Activated CD8-positive, alpha-beta memory T cell treated with anti-CD3 and anti-CD28 coated beads for 4 hours (primary cell): ENCODE measurements around the gene OLFML3.

ENCODE experiments used
- DNase-seq, 2 donors: peaks; one replicate each; pipeline ENCODE4 v3.0.0-alpha.2; 2020; ENCODE audit warnings: low read depth in 2 of 2

Gene OLFML3, protein sequence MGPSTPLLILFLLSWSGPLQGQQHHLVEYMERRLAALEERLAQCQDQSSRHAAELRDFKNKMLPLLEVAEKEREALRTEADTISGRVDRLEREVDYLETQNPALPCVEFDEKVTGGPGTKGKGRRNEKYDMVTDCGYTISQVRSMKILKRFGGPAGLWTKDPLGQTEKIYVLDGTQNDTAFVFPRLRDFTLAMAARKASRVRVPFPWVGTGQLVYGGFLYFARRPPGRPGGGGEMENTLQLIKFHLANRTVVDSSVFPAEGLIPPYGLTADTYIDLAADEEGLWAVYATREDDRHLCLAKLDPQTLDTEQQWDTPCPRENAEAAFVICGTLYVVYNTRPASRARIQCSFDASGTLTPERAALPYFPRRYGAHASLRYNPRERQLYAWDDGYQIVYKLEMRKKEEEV

DNA sequence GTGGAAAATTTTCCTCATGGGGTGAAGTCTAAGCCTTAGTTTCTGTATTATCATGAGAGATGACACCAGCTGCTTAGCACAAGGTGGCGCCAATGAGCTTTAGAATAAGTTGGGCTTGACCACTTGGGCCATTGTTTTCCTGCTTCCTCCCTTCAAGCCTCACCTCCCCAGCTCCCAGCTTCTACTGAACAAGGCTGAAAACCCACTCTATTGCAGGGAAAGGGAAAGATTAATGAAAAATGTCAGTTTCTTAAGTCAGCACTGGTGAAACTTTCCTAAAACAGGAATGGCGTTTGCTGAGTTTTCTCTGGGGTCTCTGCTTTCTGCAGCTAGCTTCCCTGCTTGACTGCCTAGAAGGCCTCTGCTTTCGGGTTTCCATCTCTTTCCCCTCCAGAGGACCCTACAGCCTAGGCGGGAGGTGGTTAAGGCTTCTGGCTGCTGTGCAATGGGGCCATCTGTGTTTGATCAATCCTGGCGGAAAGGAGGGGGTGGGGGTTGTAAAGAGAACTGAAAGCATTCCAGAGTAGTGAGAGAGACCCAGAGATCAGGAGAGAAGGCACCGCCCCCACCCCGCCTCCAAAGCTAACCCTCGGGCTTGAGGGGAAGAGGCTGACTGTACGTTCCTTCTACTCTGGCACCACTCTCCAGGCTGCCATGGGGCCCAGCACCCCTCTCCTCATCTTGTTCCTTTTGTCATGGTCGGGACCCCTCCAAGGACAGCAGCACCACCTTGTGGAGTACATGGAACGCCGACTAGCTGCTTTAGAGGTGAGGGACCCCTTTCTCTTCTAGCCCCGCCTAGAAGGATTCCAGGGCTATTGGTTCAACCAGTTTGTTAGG, at the start of gene OLFML3:
Gene OLFML3 (plus strand): TSS at position 612 of the 840 bp plus-strand sequence. CDS start 43 bp downstream, at position 655.
- DNase-seq, result peak in 1 of 2 donors; percentile 6

GRCh38 chr1:113929750-113930498, 49.4 kb upstream of the OLFML3 start:
- DNase-seq, result peak; percentile 31 to 34

DNA sequence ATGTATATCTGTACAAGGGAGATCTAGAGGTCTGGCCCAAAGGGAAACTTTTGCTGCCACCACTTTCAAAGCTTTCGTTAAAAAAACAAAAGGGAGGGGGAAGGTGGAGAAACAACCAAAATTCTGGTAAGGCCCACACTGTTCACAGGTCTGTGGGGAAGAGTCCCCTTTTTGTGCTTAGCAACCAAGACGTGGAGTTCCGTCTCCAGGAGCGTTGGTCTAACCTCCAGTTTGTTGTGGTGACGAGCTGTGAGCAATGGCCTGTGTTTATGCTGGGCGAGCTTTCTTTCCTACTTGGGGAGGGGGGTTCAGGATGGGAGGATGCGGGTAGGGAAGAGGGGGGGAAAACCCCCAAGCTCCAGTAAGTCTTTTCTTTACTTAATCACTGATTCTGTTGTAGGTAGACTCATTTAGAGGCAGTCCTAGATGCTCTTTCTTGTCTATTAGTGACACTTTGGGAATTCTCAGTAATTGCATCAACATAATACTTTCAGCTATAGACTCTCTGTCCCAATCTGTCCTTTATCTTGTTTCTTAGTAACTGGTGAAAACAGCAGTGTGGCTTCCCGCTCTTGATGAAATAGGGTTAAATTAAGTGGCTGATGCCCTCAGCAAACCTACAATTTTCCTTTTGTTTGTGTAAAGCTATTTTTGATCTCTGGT, 48.6 kb upstream of the OLFML3 start:
- DNase-seq, result peak; percentile 43 to 50

- no peak for DNase-seq
These were observed 47.8 kb upstream of the OLFML3 start for GRCh38 chr1:113931451-113931851.

GRCh38 chr1:113934006-113934405, 45.3 kb upstream of the OLFML3 start:
- no peak for DNase-seq

- DNase-seq, result no peak
These were observed 44.7 kb upstream of the OLFML3 start for GRCh38 chr1:113934511-113935055.

DNA sequence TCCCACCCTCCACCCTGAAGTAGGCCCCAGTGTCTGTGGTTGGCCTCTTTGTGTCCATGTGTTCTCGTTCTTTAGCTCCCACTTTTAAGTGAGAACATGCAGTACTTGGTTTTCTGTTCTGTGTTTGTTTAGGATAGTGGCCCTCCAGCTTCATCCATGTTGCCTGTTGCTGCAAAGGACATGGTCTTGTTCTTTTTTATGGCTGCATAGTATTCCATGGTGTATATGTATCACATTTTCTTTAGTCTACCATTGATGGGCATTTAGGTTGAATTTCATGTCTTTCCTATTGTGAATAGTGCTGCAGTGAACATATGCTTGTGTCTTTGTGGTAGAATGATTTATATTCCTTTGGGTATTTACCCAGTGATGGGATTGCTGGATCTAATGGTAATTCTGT, 44.1 kb upstream of the OLFML3 start:
- no peak for DNase-seq

GRCh38 chr1:113935970-113936369, 43.3 kb upstream of the OLFML3 start:
- no peak for DNase-seq

GRCh38 chr1:113937146-113937545, 42.1 kb upstream of the OLFML3 start:
- no peak for DNase-seq

- DNase-seq, result no peak
These were observed 41.1 kb upstream of the OLFML3 start for GRCh38 chr1:113938192-113938591.

- DNase-seq, result no peak
These were observed 38.7 kb upstream of the OLFML3 start for GRCh38 chr1:113940365-113941244.

DNA sequence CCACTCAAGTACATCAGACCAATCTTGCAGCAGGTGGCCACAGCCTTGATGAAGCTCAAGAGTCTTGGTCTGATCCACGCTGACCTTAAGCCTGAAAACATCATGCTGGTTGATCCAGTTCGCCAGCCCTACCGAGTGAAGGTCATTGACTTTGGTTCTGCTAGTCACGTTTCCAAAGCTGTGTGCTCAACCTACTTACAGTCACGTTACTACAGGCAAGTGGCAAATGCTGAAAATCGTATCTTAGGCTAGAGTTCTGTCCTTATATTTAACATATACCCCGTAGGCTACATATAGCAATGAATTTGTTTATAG, 38.1 kb upstream of the OLFML3 start:
- DNase-seq, result no peak

DNA sequence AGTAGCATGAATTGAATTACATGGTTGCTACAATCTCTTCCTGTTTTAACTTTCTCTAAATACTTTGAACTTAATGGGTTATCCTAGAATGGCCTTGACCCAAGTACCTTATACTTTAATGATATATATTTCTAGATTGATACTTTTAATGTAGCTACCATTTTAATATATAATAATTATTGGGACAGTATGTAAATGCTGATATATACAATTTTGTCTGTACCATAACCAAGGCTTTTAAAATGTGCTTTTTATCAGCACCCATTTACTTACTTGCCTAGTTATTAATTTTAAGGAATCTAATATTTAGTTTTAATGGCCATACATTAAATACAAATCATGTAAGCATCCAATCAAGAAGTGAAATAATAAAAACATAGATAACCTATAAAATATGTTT, 36.7 kb upstream of the OLFML3 start:
- no peak for DNase-seq

GRCh38 chr1:113943028-113943811, 36.1 kb upstream of the OLFML3 start:
- DNase-seq, result no peak

DNA sequence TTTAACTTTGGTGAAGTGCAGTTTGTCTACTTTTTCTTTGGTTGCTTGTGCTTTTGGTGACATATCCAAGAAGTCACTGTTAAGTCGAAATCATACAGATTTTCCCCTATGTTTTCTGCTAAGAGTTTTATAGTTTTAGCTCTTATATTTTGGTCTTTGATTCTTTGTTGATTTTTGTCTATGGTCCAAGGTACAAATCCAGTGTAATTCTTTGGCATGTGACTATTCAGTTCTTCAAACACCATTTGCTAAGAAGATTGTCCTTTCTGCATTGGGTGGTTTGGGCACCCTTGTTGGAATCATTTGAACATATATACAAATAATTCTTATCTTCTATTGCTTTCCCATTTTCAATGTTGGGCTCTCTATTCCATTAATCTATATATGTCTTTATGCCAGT, 33.9 kb upstream of the OLFML3 start:
- no peak for DNase-seq

- DNase-seq, result no peak
These were observed 33.2 kb upstream of the OLFML3 start for GRCh38 chr1:113946112-113946511.

GRCh38 chr1:113946678-113947387, 32.4 kb upstream of the OLFML3 start:
- DNase-seq, result no peak

DNA sequence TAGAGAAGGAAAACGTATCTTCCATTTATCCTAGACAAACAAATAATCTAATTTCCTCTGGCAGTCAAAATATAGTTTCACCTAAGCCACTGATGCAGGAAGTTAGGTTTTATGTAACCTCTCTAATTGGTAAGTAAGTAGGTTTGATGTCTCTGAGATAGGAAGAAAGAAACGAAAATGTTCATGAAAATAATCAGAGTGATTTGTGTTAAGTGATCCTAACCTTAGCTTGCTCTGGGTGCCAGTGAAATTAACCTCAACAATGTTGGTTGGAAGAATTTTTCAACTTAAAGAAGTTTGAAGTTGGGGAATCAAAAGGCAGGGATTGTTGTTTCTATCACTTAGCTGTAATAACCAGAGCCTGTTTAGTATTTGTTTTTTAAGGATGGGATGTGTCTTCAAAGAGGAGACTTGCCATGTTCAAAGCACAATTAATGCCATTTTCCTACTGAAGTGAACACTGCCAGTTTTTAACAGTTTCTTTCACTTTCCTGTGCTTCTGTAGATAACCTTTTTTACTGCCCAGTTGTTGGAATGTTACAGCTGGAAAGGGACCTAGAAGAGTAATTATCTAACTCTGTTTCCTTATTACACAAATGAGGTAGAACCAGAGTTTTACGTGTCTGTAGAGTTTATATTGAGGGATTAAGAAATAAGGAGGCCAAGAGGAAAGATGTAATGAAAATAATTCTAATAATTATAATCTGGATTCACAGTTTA, 31.7 kb upstream of the OLFML3 start:
- no peak for DNase-seq
